ENCODE measurements around the gene KDM2A. TPM values are rescaled to one million over a fixed set of nuclear protein-coding genes. Genes with fewer than 3 reads are reported as not detected.
"Not testable (repeated sequence)": the region's sequence is repeated elsewhere in the genome, so short reads cannot be mapped to it uniquely, and the experiment has no call there.

Gene KDM2A
- total and polyA plus RNA-seq, 2 experiments from 2014 or later = 25.0 to 54.1 TPM

GRCh38 chr11:67130861-67131260, 11.8 kb downstream of the KDM2A start:
- not testable (repeated sequence) for H3K4me3 Mint-ChIP-seq; H3K27me3 ChIP-seq (ENCODE audit: insufficient read depth); H3F3A ChIP-seq (replicated peaks; ENCODE audit: low read depth); H3K9me3 Mint-ChIP-seq; H3K9me2 ChIP-seq (ENCODE audit: insufficient read depth); H3K4me2 ChIP-seq; H3K4me1 Mint-ChIP-seq; H3K27ac Mint-ChIP-seq; ATAC-seq; H2AFZ ChIP-seq; H3K4me1 ChIP-seq (ENCODE audit: insufficient read depth); H3K4me3 ChIP-seq; H3K27me3 Mint-ChIP-seq (ENCODE audit: insufficient read depth, low read depth, poor library complexity); DNase-seq (ENCODE audit: low spot score)
- Histone ChIP-seq H3K27ac (ENCODE audit: low read depth) (0 out of 2 replicates have a peak overlapping the region, but pooled peaks have one; percentile 24), H3K79me2 (replicated peaks; ENCODE audit: insufficient read depth) (peaks cover 98% of the 10 kb centered on the region), H3K36me3 (ENCODE audit: insufficient read depth) (peaks cover 14% of the 10 kb centered on the region; the same call in 1 of the 2 replicates), H4K20me1 (replicated peaks; ENCODE audit: insufficient read depth) (peaks cover 42% of the 10 kb centered on the region)
- peaks cover 59% of the 10 kb centered on the region for H3K36me3 Mint-ChIP-seq (ENCODE audit: low read depth)

- no peaks in the 10 kb centered on the region for H3K9me2 ChIP-seq (ENCODE audit: insufficient read depth)
- H4K20me1 ChIP-seq (replicated peaks; ENCODE audit: insufficient read depth) = peaks cover 46% of the 10 kb centered on the region
- no peak overlapping the region for H3K27ac Mint-ChIP-seq
- H3K79me2 ChIP-seq (replicated peaks; ENCODE audit: insufficient read depth) = peaks cover 94% of the 10 kb centered on the region
- no peak overlapping the region for H2AFZ ChIP-seq
- no peak overlapping the region for H3K4me3 Mint-ChIP-seq
- H3K36me3 Mint-ChIP-seq (ENCODE audit: low read depth) = peaks cover 68% of the 10 kb centered on the region
- no peak for ATAC-seq
- peaks cover 15% of the 10 kb centered on the region; the same call in 1 of the 2 replicates for H3K36me3 ChIP-seq (ENCODE audit: insufficient read depth)
- H3K4me2 ChIP-seq = no peak overlapping the region
- no peaks in the 10 kb centered on the region for H3K4me1 ChIP-seq (ENCODE audit: insufficient read depth)
- 0 out of 2 replicates have a peak overlapping the region, but pooled peaks have one; percentile 52 for H3K27ac ChIP-seq (ENCODE audit: low read depth)
- H3K27me3 Mint-ChIP-seq (ENCODE audit: insufficient read depth, low read depth, poor library complexity) = peaks cover 3% of the 10 kb centered on the region
- no peak overlapping the region for H3K4me3 ChIP-seq
- 0 out of 2 replicates have a peak, but pooled peaks cover 2% of the 10 kb centered on the region for H3F3A ChIP-seq (replicated peaks; ENCODE audit: low read depth)
- no peak for DNase-seq (ENCODE audit: low spot score)
- no peaks in the 10 kb centered on the region for H3K4me1 Mint-ChIP-seq
- no peaks in the 10 kb centered on the region for H3K27me3 ChIP-seq (ENCODE audit: insufficient read depth)
- H3K9me3 Mint-ChIP-seq = no peaks in the 10 kb centered on the region
- TF ChIP-seq JUNB (IDR thresholded peaks at IDR 0.05; ENCODE audit: unreplicated experiment) = no peak
- no peak for TF ChIP-seq CREB1 (CRISPR knock-in tag; IDR thresholded peaks at IDR 0.05; ENCODE audit: low read depth)
- no peak for TF ChIP-seq ZNF114 (CRISPR knock-in tag; IDR thresholded peaks at IDR 0.05)
- TF ChIP-seq NANOG (IDR thresholded peaks at IDR 0.05; ENCODE audit: borderline replicate concordance) = no peak
- no peak for TF ChIP-seq CTCF (conservative IDR thresholded peaks at IDR 0.05; ENCODE audit: low read depth in 2 of 2)
- no peak for TF ChIP-seq REST (IDR thresholded peaks at IDR 0.05; ENCODE audit: unreplicated experiment)
- no peak for TF ChIP-seq STAT1 (IDR thresholded peaks at IDR 0.05; ENCODE audit: unreplicated experiment)
- TF ChIP-seq ZNF331 (CRISPR knock-in tag; IDR thresholded peaks at IDR 0.05; ENCODE audit: low read depth) = no peak
- TF ChIP-seq EZH2phosphoT487 (IDR thresholded peaks at IDR 0.05; ENCODE audit: unreplicated experiment) = no peak
- no peak for TF ChIP-seq ETS1 (IDR thresholded peaks at IDR 0.05)
Measured at GRCh38 chr11:67136156-67136555, 17.1 kb downstream of the KDM2A start.

Measured in GM23338 (cell line).